Activated naive CD8-positive, alpha-beta T cell treated with anti-CD3 and anti-CD28 coated beads, Interleukin-2, amount 50 U/mL, for 16 hours (primary cell): ENCODE results near the gene COQ8A.
"Not testable (repeated sequence)": the region's sequence is repeated elsewhere in the genome, so short reads cannot be mapped to it uniquely, and the experiment has no call there.

Experiments
- DNase-seq: peaks from one replicate; pipeline ENCODE4 v3.0.0-alpha.2; 2020; ENCODE audit warnings: low read depth, low spot score

COQ8A gene

DNA sequence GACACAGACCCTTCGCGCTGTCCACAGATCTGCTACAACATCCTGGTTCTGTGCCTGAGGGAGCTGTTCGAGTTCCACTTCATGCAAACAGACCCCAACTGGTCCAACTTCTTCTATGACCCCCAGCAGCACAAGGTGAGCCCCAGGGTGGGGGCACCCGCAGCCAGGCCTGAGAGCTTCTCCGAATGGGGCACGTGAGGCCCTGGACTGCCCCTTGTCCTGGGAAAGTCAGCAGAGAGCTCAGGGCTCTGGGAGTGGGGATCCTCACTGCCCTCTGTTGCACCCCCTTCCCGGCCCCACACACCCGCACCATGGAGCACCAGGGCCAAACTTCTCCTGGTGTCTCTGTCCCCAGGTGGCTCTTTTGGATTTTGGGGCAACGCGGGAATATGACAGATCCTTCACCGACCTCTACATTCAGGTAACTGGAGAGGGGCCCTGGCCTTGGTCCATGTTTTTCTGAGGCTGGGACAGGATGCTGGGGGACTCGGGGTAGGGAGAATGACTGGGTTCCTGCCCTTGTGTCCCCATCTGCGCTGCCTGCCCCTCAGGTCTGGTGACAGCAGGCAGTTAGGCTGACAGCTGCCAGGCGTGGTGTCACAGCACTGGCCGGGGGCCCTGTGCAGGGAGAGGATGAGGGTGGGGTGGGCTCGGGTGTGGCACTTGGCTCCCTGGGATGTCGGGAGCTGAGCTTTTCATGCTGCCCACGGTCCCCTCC, 44.6 kb downstream of the COQ8A start:
- no peak for DNase-seq

DNA sequence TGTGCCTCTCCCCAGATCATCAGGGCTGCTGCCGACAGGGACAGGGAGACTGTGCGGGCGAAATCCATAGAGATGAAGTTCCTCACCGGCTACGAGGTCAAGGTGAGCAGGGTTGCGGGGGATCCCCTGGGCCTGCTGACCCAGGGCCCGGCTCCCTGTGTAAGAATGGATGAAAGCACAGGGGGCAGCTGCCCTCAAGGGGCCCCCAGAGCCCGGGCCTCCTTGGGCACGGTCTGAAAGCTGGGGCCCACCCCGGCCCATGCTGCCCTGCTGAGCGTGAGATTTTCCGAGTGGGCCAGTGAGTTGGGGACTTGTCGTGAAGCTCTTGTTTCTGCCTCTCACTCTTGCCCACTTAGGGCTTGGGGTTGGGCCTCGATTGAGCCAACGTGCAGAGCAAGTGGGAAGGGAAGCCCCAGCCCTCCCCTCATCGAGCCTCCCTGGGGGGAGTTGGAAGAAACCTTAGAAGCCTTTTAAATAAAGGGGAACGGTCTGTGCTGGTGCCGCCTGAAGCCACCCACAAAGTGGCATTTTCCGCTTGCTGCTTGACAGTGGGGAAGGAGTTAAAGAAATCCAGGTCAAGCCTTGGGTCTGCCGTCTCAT, 45.2 kb downstream of the COQ8A start:
- DNase-seq: no peak

DNA sequence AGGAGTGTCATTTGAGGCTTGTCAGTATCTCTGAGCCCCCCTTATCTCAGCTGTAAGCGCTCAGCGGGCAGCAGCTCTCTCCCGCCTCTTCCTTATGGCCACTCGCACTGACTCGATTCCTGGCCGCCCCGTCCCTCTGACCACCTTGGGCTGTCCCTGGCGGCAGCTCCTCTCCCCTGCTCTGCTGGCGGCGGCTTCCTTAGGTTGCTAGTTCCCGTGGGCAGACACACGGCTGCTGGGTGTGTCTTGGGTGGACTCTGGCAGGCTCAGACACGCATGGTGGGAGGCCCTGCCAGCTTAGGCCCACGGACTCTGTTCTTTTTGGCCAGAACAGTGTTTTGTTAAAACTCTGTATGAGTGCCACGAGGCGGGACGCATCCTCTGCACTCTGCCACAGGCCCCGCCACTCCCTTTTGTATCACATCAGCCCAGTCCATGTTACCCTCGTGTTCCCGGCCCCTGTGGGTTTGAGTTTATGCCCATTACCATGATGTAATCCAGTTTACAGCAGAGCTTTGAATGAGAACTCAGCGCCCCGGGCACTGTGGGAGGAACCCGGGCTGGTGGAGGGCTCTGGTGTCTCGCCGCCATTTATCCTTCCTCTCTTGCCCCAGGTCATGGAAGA, 45.9 kb downstream of the COQ8A start:
- DNase-seq: no peak

DNA sequence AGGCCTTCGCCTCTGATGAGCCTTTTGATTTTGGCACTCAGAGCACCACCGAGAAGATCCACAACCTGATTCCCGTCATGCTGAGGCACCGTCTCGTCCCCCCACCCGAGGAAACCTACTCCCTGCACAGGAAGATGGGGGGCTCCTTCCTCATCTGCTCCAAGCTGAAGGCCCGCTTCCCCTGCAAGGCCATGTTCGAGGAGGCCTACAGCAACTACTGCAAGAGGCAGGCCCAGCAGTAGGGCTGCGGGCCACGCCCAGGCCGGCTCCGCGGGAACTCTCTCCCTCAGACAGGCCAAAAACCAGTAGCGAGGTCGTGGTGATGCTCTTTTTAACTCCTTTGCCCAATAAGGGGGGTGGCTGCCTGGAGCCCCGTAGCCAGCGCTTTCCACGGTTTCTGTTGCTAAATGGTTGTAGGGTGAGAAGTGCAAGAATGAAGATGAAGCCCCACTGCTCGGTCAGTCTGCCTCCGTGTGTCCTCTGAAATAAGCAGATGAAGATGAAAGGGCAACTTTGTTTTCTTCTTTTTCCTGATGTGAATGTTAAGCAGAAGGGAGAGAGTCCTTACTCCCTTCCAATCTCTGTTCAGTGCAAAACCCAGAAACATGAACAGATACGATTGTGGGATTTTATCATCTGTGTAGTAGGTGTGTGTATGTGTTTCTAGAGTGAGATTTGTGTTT, 46.5 kb downstream of the COQ8A start:
- DNase-seq: no peak

DNA sequence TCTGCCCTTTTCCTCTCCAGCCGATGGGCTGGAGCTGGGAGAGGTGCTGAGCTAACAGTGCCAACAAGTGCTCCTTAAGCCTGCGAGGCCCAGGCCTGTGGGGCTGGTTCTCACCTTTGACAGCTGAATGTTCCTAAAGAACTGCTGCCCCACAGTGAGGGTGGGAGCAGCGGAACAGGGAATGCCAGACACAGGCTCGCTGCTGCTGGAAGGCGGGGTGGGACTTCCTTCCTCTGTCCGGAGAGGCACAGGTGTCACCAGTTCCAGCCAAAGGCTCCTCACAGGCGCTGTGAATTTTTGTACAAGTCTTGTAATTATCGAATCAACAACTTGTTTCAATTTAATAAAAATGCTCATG, 47.1 kb downstream of the COQ8A start:
- no peak for DNase-seq

DNA sequence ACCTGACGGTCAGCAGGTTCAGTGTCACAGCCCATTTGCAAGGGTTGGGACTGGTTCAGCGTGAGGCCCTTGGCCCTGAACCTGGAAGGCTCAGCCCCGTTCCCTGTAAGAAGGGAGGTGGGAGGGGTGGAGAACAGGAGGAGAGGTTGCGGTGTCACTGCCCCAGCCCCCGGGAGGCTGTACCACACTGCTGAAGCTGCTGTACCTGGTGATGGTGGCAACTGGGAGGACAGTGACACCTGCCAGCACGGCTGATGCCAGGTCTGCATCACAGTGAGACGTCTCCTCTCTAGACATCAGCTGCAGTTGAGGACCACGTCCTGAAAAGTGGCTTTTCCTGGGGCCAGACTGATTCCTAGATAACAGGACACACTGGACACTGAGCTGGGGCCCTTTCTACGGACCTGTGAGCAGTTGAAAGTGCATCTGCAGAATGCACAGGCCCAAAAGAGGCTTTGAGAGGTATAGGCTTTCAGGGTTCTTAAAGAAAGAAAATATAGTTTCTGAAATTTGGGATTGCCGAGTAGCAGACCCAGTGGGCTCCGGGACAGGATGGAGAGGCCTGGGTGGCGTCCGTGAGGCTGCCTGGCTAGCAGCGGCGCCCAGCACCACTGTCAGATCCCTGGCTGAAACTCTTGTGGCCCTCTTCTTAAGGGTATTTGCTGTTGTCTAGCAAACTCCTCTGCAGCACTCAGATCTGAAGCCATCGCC, 47.7 kb downstream of the COQ8A start:
- no peak for DNase-seq

DNA sequence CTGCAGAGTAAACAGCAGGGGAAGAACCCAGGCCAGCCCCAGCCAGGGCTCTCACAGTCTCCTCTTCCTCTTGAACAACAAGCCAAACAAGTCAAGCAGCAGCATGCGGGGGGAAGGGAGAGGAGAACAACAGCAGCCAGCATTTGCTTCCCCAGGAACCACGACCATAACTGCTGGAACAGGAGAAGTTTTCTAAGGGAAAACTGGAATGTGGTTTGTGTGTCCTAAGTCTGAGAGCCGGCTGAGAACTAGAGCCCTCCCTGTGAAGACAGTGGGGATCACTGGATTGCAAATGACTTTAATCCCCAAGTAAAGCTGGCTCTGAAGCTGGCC, 48.2 kb downstream of the COQ8A start:
- DNase-seq: no peak

DNA sequence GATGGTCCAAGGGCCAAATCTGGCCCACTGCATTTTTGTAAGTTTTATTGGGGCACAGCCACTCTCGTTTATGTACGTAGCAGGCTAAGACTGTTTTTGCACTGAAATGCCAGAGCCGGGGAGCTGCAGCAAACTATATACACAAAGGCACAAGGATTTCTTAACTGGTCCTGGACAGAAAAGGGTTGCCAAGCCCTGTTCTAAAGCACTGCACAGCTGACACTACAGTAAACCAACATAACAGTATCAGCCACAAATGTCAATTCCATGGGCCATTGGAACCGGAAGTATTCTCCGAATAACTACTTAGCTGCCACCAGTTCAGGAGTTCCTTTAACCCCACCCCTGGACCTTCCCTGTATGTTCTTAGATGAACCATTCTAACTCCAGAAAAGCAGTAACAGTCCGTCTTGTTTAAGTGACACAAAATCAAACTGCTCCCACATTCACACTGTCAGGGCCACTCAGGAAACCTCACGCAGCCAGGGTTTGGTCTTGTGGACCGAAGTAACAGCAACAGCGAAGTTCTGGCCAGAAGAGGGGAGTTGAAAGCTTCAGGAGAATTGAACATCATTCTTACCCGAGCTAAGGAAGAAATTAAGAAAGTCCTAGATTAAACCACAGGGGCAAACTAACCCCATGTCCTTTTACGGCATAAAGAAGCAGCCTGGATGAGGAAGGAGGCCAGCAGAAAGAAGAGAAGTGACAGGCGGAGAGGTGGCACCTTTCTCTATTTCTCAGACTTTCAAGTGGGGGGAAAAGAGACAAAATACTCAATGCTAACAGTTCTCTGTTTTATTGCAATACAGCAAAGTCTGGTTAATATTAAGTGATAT, 49.2 kb downstream of the COQ8A start:
- DNase-seq: no peak

DNA sequence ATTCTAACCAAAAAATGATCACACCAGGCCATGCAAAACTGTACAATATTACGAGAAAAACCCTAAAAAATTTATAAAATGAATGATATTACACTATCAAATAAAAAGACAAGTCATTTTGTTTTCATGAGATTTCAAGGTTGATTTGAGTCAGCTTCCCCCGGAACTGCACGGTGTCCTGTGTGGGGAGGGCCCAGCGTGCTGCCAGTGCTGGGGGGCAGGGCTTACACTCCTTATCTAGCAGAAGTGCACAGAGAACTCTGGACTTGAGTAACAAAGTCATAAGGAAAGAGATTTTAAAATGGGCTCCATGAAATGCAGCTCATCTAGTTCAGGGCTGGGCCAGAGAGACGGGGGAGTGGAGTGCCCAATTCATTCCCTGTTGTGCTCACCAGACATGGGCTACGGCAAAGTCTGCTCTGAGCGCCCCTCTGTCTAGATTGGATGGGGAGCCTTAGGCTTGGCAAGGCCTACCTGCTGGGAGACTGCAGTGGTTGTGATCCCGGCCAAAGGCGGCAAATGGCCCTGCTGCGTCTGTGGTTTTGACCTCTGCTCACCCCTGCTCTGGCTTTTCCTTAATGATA, 50.1 kb downstream of the COQ8A start:
- DNase-seq: no peak

DNA sequence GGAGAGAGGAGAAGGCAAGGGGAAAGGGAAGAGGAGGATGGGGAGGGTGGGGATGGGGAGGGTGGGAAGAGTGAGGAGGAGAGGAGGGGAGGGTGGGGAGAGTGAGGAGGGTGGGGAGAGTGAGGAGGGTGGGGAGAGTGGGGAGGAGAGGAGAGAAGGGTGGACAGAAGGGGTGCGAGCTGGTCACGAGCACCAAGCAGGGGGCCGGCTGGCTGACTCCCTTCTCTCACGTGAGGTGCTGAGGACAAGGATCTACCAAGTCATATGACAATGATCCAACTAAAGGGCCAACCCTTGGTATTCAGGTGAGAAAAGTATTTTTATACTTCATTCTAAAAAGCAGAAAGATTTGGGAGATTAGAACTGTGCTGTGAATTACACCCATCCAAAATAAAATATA, 51.8 kb downstream of the COQ8A start:
- no peak for DNase-seq

DNA sequence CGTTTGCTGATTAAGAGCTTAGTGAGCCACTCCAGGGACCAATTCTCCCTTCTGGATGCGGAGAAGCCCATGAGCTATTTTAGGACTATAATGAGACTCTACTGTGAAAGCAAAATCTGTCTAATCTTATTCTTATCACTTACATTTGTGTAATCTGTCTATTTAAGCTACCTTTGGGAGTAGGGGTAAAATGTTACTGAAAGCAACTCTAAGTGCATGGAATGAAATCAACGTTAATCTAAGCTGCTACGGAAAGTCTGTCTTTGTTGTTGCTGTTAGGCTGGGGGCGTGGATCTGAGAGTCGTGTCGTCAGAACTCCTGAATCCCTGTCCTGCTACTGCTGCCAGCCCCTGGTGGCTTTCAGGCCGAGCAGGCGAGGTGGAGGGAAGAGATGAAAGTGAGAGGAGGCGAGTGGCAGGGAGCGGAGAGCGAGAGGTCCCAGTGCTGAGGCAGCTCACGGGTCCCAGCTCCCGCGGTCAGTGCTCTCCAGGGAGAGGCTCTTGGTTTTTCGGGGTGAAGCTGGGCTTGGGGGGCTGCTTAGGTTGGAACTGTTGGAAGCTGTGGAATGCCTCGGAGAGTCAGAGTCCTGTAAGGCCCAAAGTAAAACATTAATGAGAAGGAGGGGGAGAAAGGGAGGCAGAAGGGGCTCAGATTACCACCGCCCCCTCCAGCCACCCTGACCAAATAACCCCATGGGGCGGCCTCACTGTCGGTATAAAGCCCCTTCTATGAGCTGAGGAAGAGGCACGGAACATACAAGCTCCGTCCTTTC, 53.9 kb downstream of the COQ8A start:
- DNase-seq: no peak

DNA sequence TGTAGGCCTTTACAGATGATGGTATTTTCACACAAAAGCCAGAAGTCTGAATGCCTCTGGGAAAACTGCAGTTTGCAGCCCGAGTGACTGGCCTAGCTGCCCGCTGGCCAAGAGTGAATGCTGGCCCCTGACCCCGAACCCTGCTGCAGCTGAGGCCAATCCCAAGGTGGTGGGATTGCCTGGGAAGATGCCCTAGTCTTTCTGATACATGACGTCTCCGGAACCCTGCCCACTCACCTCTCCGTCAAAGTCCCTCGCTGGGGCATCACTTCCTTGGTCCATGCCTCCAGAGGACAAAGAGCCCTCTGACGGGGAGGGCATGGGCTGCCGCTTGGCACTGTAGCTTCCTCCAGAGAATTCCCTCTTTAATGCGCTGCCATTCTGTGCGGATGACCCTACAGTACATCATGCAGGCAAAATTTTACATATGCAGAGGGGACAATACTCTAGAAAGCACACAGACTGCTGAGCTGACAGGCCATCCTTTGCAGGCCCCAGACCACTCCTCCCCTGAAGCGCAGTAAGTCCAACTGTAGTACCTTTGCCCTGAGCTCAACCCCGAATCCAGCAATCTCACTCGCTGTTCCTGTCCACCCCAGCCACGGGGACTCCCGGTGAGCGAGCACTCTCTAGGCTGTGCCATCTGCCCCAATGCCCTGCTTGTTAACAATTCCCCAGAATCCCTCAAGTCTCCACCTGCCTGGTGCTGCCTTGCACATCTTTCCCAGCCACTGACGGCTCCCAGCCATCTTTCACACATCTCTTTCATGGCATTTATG, 54.7 kb downstream of the COQ8A start:
- no peak for DNase-seq

DNA sequence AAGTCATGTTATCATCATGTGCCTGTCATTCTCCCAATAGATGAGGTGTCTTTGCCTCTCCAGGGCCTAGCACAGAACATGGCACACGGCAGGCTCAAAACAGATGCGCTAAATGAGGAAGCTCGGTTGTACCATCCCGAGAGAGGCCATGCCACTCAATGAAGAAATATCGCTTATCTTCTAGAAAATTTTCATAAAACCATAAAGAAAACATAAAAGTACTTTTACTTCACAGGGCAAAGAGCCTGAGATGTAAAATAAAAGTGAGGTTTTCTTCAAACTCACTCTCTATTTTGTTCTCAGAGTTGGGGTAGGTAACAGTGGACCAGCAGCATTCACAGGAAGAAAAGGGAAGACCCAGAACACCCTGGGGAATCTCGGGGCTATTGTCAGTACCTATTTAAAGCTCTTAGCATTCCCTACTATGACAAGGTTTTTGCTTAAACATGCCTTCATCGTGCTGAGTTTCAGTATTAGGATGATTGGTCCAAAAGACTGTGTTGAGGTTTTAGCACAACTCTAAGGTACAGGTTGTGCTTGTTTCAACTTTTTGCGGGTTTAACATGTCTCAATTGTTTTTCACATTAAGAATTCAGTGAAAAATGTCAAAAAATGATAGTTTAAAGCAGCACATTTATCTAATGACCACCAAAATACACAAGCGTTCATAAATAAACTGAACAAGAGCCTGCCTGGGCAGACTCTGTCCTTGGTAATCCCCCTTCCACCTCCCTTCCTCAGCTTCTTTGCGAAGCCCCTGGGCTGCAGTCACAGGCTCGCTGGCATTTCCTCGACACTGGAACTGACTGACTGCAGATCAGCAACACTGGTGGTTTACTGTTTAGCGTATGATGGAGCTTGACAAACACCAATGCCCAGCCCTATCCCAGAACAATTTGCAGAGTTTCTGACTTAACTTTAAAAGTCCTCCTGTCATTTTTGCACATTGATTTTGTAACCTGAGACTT, 55.6 kb downstream of the COQ8A start:
- DNase-seq: no peak

DNA sequence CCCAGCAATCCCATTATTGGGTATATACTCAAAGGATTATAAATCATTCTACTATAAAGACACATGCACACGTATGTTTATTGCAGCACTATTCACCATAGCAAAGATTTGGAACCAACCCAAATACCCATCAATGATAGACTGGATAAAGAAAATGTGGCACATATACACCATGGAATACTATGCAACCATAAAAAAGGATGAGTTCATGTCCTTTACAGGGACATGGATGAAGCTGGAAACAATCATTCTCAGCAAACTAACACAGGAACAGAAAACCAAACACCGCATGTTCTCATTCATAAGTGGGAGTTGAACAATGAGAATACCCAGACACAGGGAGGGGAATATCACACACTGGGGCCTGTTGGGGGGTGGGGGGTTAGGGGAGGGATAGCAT, 59.5 kb downstream of the COQ8A start:
- DNase-seq: not testable (repeated sequence)

DNA sequence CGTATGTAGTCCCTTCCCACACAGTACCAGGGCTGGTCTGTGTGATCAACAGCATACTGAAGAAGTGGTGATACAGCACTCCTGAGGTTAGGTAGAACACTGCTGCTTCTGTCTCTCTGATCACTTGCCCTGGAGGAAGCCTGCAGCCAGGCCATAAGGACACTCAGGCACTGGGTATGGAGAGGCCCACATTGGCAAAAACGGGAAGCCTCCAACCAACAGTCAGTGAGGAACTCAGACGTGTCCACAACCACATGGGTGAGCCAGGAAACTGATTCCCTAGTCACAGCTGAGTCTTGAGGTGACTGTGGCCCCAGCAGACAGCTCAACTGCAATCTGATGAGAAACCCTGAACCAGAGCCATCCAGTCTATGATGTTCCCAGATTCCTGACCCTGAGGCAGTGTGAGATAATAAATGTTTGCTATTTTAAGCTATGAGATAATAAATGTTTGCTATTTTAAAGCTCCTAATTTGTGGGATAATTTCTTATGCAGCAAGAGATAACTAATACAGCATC, 62.5 kb downstream of the COQ8A start:
- no peak for DNase-seq

DNA sequence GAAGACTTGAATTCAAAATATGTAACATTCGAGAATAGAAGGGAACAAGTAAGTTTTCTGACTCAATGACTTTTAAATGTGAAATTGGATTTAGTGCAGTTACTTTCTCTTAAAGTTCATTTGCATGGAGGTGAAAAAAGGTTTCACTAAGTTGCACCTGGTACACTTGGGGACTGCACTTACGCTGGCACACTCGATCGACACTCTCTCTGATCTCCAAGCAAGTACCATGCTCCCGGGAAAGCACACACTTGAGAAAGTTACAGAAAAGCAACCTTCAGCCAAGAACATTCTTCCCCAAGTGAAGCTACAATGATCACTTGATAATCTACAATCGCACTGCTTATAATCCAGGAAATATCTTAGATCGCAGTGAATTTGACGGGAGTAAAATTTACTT, 63.1 kb downstream of the COQ8A start:
- no peak for DNase-seq

DNA sequence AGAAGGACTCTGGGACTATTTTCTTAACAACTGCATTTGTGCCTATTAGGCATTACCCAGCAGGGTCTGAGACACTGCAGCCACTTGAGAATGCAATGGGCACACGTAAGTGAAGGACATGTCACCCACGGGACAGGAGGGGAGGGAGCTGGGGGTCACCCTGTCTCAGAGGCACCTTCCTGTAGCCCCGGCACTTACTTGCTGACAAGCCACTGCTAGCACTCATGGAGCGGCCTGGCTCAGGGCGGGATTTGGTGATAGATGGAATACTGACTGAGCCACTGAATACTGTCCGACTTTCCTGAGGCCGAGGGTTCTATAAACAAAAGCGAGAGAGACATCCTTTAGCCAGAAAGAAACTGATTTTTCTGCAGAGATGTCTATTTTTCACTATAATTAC, 64.7 kb downstream of the COQ8A start:
- no peak for DNase-seq

DNA sequence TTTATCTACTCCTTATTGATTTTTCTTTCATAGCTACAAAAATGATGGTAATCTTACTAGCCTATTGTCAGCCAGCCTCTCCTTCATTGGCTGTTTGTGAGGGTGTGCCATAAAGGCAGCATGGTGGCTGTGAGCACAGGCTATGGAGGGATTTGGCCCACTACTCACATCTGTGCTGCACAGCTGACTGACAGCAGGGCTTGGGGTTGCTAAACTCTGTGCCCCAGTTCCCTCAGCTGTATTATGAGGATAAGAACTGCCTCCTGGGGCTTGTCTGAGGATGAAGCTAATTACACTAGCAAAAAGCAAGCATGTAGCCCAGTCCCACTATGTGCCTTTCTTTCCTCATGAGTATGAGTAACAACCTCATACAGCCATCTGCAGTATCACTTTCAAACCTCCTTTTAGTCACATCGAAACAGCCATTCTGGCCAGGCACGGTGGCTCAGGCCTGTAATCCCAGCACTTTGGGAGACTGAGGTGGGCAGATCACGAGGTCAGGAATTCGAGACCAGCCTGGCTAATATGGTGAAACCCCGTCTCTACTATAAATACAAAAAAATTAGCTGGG, 66.2 kb downstream of the COQ8A start:
- no peak for DNase-seq
